GM12878 (cell line): ENCODE results near the gene FAM9C. TPM values are rescaled to one million over a fixed set of nuclear protein-coding genes. Genes with fewer than 3 reads are reported as not detected.
A peak's percentile ranks its signal among the peaks of the same experiment; 100 is the strongest.

ENCODE experiments used
- ETV6 ChIP-seq, 2 experiments: fragments of 450-650 bp in 1 of 2; IDR thresholded peaks in 1 of 2; conservative IDR thresholded peaks in 1 of 2; 2 replicates each; pipeline ENCODE4 v1.6.1; 2014; ENCODE audit warnings: antibody characterized with exemption in 1 of 2, borderline replicate concordance in 1 of 2, low read depth in 1 of 2, mild to moderate bottlenecking in 1 of 2, moderate library complexity in 1 of 2
- JUNB ChIP-seq: IDR thresholded peaks from 2 replicates; pipeline ENCODE4 v1.6.1; 2016; ENCODE audit warnings: antibody characterized with exemption, mild to moderate bottlenecking
- polyA plus RNA-seq, 11 experiments: library from polyadenylated mRNA; depleted of rRNA in 4 of 11; unstranded in 6 of 11; stranded (reverse) in 5 of 11; fragments of >200 nt; fragmentation: Nextera tagmentation in 4 of 11; fragmentation: Illumina TruSeq in 1 of 11; extraction: Ambion mirVana in 4 of 11; extraction: Trizol in 1 of 11; gene quantifications; 1 replicate in 1 of 11; 2 replicates in 10 of 11; pipeline versions ENCODE4 v1.2.1 to v1.2.3, GENCODE V29; 2011 to 2016; ENCODE audit warnings: inconsistent platforms in 2 of 11, missing spikeins in 2 of 11, low read depth in 1 of 11
- total RNA-seq, 4 experiments: library from RNA; depleted of rRNA in 3 of 4; stranded (reverse); fragments of >200 nt in 3 of 4; fragmentation: Illumina TruSeq in 1 of 4; extraction: Trizol in 1 of 4; gene quantifications; 2 replicates each; pipeline versions ENCODE4 v1.2.1 to v1.2.3, GENCODE V29; 2013 to 2021
- TF ChIP-seq, protein P1 (sequence below): fragments of 450-650 bp; IDR thresholded peaks from 2 replicates; pipeline ENCODE4 v1.6.1; 2016; ENCODE audit warnings: mild to moderate bottlenecking

The FAM9C gene
- total and polyA plus RNA-seq, 10 of the 15 experiments (the other 5 are each of a cell fraction or from before 2014, with no cell fraction given), result 0.01 to 0.03 TPM; not detected in 8

DNA sequence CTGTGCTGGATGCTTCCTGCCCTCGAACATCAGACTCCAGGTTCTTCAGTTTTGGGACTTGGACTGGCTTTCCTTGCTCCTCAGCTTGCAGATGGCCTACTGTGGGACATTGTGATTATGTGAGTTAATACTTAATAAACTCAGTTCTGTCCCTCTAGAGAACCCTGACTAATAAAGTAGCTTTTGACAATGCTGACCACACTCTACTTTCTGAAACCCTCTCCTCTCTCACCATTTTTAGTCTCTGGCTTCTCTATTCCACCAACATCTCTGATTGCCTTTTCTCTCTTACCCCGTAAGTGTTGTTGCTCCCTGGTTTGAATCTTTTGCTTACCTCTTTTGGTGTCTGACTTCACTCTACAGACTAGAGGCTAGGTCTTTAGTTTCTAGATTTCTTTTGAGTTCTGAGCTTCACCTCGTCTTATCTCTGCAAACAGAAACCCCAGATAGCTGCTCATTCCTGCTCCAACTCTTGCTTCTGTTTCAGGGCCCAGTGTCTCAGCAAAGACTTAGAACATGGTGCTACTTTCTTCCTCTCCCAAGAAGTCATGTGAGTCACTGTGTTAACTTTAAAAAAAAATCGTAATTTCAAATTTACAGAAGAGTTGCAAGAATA is 58.1 kb downstream of the FAM9C start (continued):
- TF ChIP-seq ETV6 (conservative IDR thresholded peaks at IDR 0.05 in 1 of 2, IDR thresholded peaks at IDR 0.05 in 1 of 2; ENCODE audit: borderline replicate concordance in 1 of 2, low read depth in 1 of 2), result peak in 1 of 2 experiments; percentile 35; a peak in 1 of 4 replicates
- TF ChIP-seq, protein P1, sequence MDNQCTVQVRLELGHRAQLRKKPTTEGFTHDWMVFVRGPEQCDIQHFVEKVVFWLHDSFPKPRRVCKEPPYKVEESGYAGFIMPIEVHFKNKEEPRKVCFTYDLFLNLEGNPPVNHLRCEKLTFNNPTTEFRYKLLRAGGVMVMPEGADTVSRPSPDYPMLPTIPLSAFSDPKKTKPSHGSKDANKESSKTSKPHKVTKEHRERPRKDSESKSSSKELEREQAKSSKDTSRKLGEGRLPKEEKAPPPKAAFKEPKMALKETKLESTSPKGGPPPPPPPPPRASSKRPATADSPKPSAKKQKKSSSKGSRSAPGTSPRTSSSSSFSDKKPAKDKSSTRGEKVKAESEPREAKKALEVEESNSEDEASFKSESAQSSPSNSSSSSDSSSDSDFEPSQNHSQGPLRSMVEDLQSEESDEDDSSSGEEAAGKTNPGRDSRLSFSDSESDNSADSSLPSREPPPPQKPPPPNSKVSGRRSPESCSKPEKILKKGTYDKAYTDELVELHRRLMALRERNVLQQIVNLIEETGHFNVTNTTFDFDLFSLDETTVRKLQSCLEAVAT, result peak; percentile 16; the same call in 1 of the 2 replicates
- TF ChIP-seq JUNB, result peak; percentile 42; the same call in 1 of the 2 replicates

Other genes starting within 250 kb of the FAM9C start
- 19.5 and 24.9 TPM in 2 replicates for gene TLR7, start 177.5 kb downstream of the FAM9C start, total RNA-seq (2014; rRNA removed)
- gene TLR7, start 177.5 kb downstream of the FAM9C start, total RNA-seq (2014; rRNA removed; fragmentation: Illumina TruSeq; extraction: Trizol), result 33.5 and 36.5 TPM in 2 replicates
- 24.9 and 25.2 TPM in 2 replicates for gene TLR7, start 177.5 kb downstream of the FAM9C start, total RNA-seq (2021)
- gene TLR7, start 177.5 kb downstream of the FAM9C start, polyA plus RNA-seq (2011; rRNA removed), result 44.4 and 58.0 TPM in 2 replicates
- 39.1 and 57.1 TPM in 2 replicates for gene TLR7, start 177.5 kb downstream of the FAM9C start, polyA plus RNA-seq (2014; fragmentation: Illumina TruSeq; extraction: Trizol)
- 10 to 100 TPM; 12.0 to 13.1 TPM for gene TLR7, start 177.5 kb downstream of the FAM9C start, polyA plus RNA-seq (2014; fragmentation: Nextera tagmentation; extraction: Ambion mirVana)
- gene TLR7, start 177.5 kb downstream of the FAM9C start, polyA plus RNA-seq (2014; rRNA removed), result 18.0 and 21.9 TPM in 2 replicates
- gene TLR7, start 177.5 kb downstream of the FAM9C start, polyA plus RNA-seq (2016; fragmentation: Nextera tagmentation; extraction: Ambion mirVana), result 10 to 100 TPM; 19.5 to 23.3 TPM
- not detected in 2 replicates for gene TLR8, start 138.0 kb downstream of the FAM9C start, total RNA-seq (2014; rRNA removed)
- gene TLR8, start 138.0 kb downstream of the FAM9C start, total RNA-seq (2014; rRNA removed; fragmentation: Illumina TruSeq; extraction: Trizol), result not detected in 2 replicates
- not detected in 2 replicates for gene TLR8, start 138.0 kb downstream of the FAM9C start, total RNA-seq (2021)
- gene TLR8, start 138.0 kb downstream of the FAM9C start, polyA plus RNA-seq (2011; rRNA removed), result 0.04 TPM in 1 of 2 replicates, not detected in the other
- gene TLR8, start 138.0 kb downstream of the FAM9C start, polyA plus RNA-seq (2014; fragmentation: Illumina TruSeq; extraction: Trizol), result not detected in 2 replicates
- not detected for gene TLR8, start 138.0 kb downstream of the FAM9C start, polyA plus RNA-seq (2014; fragmentation: Nextera tagmentation; extraction: Ambion mirVana)
- gene TLR8, start 138.0 kb downstream of the FAM9C start, polyA plus RNA-seq (2014; rRNA removed), result 0.03 TPM in 1 of 2 replicates, not detected in the other
- not detected for gene TLR8, start 138.0 kb downstream of the FAM9C start, polyA plus RNA-seq (2016; fragmentation: Nextera tagmentation; extraction: Ambion mirVana)
- 20,095 and 20,513 TPM in 2 replicates for gene TMSB4X, start 69.5 kb downstream of the FAM9C start, total RNA-seq (2014; rRNA removed)
- gene TMSB4X, start 69.5 kb downstream of the FAM9C start, total RNA-seq (2014; rRNA removed; fragmentation: Illumina TruSeq; extraction: Trizol), result 14,081 and 14,526 TPM in 2 replicates
- 15,676 and 15,778 TPM in 2 replicates for gene TMSB4X, start 69.5 kb downstream of the FAM9C start, total RNA-seq (2021)
- gene TMSB4X, start 69.5 kb downstream of the FAM9C start, polyA plus RNA-seq (2011; rRNA removed), result 13,924 and 13,999 TPM in 2 replicates
- gene TMSB4X, start 69.5 kb downstream of the FAM9C start, polyA plus RNA-seq (2014; fragmentation: Illumina TruSeq; extraction: Trizol), result 22,521 and 25,739 TPM in 2 replicates
- over 10,000 TPM; 32,576 to 35,408 TPM for gene TMSB4X, start 69.5 kb downstream of the FAM9C start, polyA plus RNA-seq (2014; fragmentation: Nextera tagmentation; extraction: Ambion mirVana)
- gene TMSB4X, start 69.5 kb downstream of the FAM9C start, polyA plus RNA-seq (2014; rRNA removed), result 21,672 and 21,926 TPM in 2 replicates
- gene TMSB4X, start 69.5 kb downstream of the FAM9C start, polyA plus RNA-seq (2016; fragmentation: Nextera tagmentation; extraction: Ambion mirVana), result over 10,000 TPM; 35,271 to 37,234 TPM